OCI-LY7 (cell line): ENCODE results near the gene GRAP2.

Source experiments
- CTCF ChIP-seq: fragments of 200-600 bp; sonication (generic); conservative IDR thresholded peaks from 2 replicates; pipeline ENCODE4 v1.5.1; 2014; ENCODE audit warnings: mild to moderate bottlenecking, antibody characterized with exemption, low read length, moderate library complexity, mixed read lengths
- EZH2phosphoT487 ChIP-seq: fragments of 200-600 bp; sonication (generic); IDR thresholded peaks from 2 replicates; pipeline ENCODE4 v1.6.1; 2018; ENCODE audit warnings: low read depth, borderline replicate concordance, mild to moderate bottlenecking, mixed run types, antibody characterized with exemption, low read length, moderate library complexity, mixed read lengths

DNA sequence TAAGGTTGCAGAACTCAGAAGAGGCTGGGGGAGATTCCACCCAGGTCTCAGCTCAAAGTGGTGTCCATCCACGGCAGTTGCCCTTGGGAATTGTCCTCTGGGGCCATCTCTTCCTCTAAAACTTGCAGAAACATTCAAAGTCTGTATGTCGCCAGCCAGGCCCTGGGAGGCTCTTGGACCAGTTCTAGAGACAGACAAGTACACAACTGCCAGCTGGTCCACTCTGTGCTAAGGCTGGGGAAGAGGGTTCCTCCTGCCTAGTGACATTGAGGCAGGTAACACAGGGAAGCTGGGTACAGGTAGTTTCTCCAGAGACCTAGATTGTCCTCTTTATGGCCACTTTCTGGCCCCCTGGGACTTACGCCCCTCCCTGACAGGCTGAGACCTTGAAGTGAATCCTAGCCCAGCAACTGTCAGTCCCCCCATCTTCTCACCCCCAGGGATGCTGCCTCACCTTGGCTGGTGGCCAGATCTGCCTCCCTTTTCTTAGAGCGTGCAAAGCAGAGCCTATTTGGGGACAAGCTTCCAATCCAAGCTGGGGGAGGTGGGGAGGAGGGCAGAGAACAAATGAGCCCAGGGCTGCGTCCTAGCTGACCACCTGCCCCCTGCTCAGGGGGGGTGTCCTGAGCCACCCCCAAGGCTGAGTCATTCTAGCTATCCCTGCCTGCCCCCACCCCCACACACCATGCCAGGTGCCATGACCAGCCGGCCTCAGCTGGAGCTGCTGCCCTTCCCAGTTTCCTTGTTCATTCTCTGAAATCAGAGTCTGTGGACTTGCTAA, 102.2 kb downstream of the GRAP2 start:
- TF ChIP-seq CTCF (no peak), EZH2phosphoT487 (no peak)
